Stimulated activated CD4-positive, alpha-beta T cell treated with anti-CD3 and anti-CD28 coated beads, Interleukin-12 subunit alpha, Interleukin-12 subunit beta, amount 100 ng/mL, for 4 hours (primary cell): ENCODE results near the gene CELF2.
"Not testable (repeated sequence)": the region's sequence is repeated elsewhere in the genome, so short reads cannot be mapped to it uniquely, and the experiment has no call there.

Source experiments
- DNase-seq: peaks from one replicate; pipeline ENCODE4 v3.0.0-alpha.2; 2020

The CELF2 gene

DNA sequence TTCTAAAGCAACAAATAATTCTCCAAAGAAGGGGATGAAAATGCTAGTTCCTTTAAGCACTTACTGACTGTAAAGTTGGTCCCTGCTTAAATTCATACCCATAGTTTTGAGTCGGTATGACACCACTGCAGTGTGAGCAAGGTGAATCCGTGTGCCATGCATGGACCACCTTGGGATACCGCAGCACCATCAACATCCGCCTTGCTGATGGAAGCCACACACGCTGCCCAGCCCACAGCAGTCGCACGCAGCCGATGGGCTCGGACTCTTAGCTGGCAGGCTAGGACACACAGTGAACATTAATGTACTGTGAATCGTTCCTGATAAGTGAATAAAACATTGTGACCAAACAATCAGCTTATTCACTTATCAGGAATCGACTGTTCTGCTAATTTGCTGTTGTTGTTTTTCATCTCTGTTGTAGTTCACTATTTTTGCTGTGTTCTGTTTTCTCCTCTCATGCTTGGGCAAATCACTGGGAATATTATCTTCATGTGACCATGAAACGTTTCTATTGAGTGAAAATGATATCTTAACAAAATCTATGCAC, 318.3 kb downstream of the CELF2 start:
- no peak for DNase-seq

DNA sequence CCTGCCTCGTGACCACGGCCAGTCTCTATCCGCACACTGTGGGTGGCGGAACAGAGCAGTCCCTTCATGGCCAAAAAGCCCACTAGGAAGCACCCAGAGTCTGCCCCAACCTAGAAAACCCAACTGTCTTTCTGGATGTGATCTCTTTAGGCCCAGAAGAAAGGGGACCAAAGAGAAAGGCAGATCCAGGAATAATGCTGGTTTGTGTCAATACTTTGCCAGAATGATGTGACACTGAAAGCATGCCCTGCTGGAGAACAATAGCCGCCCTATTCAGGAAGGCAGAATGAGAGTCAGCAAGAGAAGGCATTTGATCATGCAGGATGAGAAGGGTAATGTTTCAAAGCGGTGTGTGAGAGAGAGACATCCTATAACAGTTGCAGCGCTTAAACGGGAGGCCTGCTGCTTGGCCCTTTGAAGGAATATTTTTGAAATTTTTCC, 319.1 kb downstream of the CELF2 start:
- DNase-seq: no peak

DNA sequence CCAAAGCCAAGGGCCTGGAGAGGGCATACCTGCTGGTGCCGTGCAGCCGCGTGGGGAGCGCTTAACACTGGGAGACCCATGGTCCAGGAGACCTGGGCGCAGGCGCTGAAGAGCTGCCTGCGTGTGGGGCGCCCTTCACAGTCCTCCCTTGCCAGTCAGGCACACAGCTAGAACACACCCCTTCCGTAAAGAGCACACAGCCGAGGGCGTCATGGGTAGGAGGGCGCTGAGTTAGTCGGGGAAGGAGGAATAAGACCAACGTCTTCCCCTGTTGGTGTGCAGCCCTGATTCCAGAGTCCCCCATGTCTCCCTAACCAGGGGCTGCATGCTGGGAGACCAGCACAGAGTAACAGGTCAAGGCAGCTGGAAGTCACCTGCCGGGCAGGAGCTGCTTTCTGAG, 319.8 kb downstream of the CELF2 start:
- DNase-seq: no peak

DNA sequence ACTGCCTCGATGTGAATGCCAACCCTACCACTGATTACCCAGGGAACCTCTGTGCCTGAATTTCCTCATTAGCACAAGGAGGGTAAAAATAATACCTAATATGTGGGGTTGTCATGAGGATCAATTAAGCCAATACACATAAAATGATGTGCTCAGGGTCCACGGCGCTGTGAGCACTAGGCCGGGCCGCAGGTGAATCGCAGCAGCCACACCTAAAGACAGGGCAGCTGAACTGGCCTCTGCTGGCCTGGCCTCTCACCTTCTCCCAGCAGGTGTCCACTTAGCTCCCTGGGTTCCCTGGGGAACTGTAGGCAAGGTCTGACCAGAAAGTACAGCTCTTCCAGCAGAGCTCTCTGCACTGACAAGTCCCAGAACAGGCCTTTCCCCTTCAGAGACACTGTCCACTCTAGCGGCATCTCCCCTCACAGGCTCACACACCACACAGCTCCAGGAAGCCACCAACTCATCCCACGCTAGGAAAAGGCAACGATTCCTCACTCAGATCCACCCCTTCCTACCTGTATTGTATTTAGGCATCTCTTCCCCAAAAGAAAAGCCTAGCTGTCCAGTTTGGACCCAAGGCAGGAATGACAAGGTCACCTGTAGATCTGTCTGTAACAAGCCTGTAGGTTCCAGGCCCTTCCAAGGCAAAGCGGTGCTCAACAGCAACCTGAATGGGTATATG, 320.6 kb downstream of the CELF2 start:
- DNase-seq: no peak

DNA sequence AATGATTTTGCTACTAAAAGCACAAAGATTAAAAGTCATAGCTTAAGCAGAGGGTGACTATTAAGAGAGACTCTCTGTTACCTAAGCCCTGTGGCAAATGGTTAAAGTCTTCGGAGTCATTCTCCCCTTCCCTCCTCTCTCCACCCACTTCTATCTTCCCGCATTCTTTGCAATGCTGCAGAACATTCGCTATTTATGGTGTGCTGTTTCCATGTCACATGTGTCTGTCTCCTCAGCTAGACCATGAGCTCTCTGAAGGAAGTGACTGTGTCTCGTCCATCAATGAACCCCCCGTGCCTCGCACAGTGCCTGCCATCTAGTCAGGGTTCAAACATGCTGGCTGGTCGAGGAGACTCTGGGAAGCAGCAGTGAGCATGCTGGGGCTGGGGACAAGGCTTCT, 321.3 kb downstream of the CELF2 start:
- DNase-seq: no peak

DNA sequence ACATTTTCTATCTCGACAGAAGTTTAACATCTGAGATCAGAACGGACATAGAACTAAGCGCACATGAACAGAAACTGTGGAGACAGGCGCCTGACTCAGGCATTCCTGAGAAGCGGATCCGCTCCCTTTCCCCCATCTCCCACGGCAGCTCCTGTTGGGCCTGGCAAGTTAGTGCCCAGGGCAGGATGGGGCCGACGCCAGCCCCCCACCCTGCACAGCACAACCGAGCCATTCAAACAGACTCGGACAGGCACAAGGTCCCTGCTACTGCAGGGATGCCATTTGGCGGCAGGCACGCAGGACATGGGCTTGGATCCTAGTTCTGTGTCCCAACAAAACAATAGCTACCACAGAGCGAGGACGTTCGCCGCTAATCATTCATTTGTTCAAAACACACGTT, 322.0 kb downstream of the CELF2 start:
- no peak for DNase-seq

DNA sequence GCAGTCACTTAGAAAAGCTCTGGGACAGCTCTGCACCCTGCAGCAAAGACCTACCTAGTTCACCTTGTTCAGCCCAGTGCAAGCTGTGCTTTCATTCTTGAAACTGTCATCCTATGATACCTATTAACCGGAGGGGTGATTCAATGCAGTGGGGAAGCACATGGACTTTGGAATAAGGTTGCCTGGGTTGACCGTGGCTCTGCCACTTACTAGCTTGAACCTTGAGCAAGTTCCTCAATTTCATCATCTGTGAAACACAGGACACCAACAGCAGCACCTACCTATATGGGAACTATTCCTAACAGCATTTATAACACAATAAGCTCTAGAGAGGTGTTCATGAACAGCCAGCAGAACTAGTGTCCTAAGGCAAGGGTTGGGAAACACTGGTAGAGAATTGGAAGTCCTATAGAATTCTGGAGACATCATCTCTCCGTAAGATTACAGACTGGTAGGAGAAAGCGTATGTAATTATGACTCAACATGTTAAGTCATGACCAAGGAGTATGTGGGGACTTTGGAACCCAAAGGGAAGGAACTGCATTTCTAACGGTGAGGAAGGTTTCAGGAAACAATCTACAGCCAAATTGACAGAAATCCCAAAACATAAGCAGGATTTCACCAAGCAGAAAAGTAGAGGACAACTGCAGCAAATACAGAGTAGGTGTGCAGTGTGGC, 323.8 kb downstream of the CELF2 start:
- DNase-seq: no peak

DNA sequence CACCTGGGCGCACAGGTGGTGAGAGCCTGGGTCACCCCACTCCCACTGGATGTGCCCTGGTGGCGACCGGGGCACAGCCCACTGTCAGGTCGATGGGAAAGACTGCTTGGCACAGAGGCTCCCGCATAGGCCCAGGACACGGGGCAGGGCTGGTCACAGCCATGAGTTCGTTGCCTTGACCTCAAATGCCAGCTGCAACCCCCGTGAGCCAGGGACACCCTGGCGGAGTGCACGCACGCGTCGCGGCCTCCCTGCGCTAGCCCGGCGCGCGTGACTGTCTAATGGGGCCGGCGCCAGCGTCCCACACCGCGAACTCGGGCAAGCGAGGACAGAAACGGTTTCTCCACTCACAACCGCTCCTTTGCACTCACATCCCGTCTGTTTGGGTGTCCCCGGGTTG, 326.4 kb downstream of the CELF2 start:
- no peak for DNase-seq

DNA sequence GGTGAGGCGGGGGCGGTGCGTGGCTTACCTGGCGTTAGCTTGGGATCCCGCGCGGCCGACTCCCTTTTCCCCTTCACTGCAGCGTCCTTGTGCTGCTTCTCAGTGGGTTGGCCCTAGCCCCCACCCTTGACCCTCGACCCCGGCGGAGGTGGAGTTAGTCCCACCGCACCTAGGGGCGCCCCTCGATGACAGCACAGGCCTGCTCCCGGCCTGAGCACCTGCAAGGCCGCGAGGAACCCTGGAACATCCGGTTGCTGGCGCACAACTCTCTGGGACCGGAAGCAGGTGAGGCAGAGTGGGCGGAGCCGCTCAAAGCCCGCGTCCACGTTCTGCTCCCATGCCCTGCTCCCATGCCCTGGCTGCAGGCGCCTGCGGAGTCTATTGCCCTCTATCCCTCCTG, 326.9 kb downstream of the CELF2 start:
- DNase-seq: no peak

DNA sequence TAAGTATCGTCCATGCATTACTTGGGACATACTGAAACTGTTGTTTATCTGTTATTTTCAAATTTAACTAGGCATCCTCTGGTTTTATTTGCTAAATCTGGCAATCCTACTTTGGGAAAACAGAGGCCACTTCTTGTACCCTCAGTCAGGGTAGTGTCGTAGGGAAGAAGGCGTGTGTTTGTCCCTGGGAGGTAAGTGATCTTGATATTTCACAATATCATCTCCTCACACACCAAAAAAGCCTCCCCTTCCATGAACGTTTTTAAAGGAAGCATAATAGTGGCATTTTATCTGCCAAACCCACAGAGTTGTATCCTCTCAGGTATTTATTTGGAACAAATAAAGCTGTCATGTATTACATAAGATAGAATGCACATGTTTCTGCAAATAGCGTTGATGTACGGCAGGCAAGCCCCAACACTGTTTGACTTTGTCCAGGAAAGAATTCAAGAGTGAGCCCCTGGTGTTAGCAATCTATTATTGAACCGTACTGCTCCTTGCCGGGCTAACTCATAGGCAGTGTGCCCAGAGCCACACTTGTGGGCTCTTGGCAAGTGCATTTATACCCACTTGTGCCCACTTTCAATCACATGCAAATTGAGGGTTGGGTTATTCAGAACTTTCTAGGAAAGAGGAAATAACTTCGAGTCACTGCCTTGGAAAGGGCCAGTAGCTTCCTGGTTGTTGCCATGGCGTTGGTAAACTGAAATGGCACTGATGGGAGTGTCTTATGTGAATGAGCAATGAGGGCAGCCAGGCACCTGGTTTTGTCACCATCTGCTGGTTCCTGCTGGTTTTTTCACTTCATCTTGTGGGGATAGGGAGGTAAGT, 327.8 kb downstream of the CELF2 start:
- DNase-seq: no peak

DNA sequence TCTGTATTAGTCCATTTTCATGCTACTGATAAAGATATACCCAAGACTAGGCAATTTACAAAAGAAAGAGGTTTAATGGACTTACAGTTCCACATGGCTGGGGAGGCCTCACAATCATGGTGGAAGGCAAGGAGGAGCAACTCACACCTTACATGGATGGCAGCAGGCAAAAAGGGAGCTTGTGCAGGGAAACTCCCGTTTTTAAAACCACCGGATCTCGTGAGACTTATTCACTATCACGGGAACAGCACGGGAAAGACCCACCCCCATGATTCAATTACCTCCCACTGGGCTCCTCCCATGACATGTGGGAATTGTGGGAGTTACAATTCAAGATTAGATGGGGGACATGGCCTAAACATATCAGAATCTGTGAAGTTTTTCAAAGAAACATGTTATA, 329.9 kb downstream of the CELF2 start:
- not testable (repeated sequence) for DNase-seq

DNA sequence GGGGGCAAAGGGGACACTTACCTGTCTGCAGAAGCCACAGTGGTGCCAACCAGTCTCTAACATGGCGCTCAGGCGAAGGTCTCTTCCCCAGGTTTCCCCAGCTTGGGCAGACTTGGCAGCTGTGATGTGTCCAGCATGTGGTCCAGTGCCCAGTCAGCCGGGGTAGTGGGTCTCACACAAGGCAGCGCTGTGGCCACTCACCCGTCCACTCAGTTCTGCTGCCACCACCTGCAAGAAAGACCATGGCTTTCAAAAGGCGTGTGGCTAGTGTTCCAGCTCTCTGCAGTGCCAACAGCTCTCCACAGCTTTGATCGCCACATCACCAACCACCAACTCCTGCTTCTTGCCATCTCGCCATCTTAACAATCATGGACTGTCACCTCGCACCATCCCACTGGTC, 334.1 kb downstream of the CELF2 start:
- no peak for DNase-seq

DNA sequence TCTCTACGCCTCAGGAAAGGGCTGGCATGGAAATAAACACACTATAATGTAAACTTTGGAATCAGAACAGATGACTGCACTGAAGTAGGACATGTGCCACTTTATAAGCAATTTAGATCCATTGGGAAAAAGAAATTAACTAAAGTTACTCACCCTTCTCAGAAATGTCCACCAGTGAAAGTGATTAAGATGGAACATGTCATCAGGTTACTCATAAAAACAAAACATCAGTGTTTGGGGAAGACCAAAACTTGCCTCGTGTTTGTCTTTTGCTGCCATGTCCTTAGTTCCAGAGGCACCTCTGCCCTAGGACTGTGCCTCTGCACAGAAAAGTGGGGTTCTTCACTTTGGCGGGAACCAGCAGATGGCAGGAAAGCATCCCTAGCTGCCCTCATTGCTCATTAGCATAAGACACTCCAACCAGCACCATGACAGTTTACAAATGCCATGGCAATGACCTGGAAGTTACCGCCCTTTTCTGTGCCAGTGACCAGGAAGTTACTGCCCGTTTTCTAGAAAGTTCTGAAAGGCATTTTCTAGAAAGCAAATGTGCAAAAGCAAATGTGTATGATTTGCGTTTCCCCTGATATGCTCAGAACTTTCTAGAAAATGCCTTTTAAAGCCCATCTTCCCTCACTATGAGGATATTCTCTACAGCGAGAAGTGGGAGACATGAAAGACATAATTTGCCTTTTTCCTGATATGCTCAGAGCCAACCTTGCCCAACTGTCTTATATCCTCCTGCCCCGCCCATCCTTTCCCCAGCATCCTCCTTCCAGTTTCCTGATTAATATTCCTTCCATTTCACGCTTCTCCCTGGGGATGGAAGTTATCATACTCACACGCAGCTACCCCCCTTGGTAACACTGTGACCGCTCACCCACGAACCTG, 335.6 kb downstream of the CELF2 start:
- no peak for DNase-seq

DNA sequence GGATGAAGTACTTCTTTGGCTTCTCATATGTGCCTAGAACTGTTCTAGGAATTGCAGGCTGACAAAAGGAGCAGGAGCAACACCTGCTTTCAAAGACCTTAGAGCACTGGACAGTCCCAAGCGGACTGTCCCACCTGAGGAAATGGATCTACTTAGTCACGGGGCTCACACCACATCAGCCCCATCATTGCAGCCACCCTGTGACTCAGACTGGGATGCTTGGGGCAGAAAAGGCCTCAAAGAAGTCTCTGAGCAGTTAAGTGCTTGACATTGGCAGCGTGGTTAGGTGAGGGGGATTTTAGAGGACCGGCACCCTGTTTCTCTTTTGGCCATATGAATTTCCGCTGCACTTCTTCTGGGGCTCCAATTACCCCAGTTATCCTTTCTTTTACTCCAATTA, 337.2 kb downstream of the CELF2 start:
- no peak for DNase-seq

DNA sequence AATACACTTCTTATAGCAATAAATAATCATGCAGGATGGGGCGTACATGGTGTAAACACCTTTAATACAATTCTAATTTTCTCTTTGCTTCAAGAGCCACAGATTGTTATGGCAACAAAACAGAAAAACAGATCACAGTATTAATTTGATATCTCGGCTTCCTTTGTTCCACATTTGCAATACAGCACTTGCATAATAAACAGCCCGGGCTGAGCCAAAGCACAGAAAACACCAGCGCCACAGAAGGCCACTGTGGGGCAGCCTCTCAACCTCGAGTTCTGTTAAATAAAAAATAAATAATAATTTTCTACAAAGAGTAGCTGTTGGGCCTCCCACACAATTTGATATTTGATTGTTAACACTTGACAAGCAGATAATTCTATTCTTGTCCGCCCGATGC, 337.9 kb downstream of the CELF2 start:
- no peak for DNase-seq

DNA sequence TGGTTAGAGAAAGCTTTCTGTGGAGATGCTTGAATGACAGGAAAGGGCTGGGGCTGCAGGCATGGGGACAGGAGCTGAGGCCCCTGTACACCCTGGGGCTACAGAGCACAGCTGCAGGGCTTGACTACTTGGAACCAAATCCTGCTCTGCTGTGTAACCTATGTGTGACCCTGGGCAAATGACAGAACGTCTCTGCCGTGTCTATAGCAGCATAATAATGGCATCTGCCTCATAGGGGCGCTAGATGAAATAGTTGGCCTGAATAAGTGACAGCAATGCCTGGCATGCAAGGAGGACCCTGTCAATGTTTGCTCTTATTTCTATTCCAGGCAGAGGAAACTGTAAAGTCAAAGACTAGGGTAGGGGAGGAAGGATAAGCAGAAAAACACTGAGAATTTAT, 339.8 kb downstream of the CELF2 start:
- DNase-seq: no peak

DNA sequence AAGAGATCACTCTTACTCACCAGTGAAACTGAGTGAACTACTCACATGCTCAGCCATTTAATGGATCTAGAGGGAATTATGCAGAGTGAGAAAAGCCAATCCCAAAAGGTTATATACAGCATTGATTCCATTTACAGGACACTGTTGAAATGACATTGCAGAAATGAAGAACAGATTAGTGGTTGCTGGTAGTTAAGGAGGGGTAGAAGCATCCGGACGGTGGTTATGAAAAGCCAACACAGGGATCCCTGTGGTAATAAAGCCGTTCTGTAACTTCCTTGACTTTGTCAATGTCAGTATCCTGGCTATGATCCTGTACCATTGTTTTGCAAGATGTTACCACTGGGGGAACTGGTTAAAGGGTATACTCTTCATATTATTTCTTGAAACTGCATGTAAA, 340.3 kb downstream of the CELF2 start:
- DNase-seq: no peak

DNA sequence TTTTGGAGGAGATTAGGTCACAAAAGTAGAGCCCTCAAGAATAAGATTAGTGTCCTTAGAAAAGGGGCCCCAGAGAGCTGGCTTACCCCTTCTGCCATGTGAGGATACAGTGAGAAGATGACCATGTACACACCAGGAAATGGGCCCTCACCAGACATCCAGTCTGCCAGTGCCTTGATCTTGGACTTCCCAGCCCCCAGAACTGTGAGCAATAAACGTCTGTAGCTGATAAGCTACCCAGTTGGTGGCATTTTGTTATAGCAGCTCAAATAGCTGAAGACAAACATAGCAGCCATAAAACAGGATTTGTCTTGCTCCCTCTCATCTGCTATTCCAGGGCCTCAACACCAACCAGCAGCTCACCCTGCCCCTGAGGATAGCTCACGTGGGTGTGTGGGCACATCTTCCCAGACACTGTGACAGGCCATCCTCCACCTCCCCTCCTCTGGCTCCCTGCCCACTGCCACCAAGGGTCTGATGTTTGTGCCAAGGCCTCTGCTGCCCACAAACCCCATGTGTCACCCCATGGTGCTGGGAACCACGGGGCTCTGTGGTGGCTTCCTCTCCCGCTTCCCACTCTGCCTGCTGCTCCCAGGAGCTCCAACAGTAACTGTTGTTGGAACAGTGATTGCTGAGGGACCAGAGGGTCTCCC, 341.4 kb downstream of the CELF2 start:
- DNase-seq: no peak

DNA sequence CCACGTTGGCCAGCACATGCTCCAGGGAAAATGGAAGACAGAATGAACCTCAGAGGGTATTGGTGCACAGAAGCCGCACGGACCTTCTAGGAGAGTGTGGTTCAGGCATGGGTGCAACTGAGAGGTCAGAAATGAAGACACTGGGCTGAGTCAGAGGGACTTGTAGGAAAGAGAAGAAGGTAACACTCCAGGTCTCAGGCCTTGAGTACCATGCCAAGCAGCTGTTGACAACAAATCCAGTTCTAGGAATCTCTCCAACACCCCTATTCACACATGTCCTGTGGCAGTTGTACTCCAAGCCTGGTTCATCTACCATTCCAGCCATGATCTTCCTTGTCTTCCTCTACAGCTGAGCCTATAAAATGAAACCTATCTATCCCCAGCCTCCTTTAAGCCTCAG, 342.2 kb downstream of the CELF2 start:
- DNase-seq: no peak

DNA sequence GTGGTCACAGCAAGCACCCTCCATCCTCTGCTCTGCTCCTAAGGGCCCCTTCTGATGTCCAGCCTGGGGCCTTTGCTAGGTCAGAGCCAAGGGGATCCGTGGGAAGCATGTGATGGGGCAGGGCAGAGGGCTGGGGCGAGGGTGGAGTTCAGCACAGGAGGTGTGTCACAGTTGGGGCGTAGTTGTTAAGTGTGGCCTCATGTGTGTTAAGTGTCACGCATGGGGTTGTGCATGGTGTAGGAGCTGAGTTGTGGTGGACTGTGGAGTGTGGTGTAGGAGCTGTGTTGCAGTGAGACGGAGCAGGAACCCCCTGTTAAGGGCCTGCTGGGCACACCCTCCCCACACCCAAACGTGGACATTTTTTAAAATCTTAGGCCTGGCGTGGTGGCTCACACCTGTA, 345.8 kb downstream of the CELF2 start:
- DNase-seq: no peak

DNA sequence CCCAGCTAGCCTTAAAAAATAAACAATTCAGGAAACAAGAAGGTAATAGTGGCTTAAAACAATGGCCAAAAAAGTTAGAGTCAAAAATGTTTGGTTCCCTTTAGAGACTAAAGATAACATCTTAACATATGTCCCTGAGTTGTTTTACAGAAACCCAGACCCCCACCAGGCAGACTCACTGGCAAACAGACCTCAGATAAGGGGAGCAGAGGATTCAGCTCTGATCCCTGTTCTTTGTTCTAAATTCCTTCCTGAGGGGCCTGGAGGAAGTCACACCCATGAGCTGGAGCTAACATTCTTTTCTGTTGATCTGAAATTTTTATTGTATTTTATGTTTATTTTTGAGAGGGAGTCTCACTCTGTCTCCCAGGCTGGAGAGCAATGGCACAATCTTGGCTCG, 346.6 kb downstream of the CELF2 start:
- DNase-seq: no peak

DNA sequence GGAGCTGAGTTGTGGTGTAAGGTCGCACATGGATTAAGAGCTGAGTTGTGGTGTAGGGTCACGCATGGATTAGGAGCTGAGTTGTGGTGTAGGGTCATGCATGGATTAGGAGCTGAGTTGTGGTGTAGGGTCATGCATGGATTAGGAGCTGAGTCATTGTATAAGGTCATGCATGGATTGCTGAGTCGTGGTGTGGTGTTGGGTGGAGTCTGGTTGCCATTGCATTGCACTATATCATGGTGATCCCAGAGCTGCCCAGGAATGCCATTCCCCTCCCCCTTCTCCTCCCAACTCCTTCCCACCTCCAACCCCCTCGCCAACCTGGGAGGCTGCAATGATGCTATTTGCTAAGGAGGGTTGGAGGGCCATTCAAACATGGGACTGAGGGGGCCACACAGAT, 349.2 kb downstream of the CELF2 start:
- not testable (repeated sequence) for DNase-seq
